ENCODE results near the gene IYD.

The IYD gene

GRCh38 chr6:150368762-150369161 lies at the start of gene IYD:
Gene IYD, plus strand, starts transcription at chr6:150369012. Its CDS starts 20 bp downstream, at chr6:150369032.
- DNase-seq, result no peak

GRCh38 chr6:150319924-150320323 lies 48.9 kb upstream of the IYD start:
- no peak for DNase-seq

GRCh38 chr6:150320442-150320841 lies 48.4 kb upstream of the IYD start:
- DNase-seq, result no peak

- no peak for DNase-seq
These were observed 46.3 kb upstream of the IYD start for GRCh38 chr6:150322466-150322871.

DNA sequence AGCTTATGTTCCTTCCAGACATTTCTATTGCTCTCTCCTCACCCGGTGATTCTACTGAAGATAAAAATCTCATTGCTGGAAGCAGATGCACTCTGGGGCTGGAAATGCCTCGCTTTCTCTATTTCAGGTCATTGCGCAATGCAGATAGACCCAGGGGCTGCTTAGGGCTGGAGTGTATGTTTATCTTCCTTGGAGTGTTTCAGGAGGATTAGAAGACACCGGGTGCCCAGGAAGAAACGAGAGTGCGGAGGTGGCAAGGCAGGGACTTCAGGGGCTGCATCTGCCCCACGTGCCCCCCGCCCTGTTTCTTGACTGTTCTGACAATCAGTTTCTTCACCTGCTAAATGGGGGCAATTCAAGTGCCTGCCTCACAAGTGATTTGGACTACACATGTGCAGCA lies 45.6 kb upstream of the IYD start:
- DNase-seq, result no peak

DNA sequence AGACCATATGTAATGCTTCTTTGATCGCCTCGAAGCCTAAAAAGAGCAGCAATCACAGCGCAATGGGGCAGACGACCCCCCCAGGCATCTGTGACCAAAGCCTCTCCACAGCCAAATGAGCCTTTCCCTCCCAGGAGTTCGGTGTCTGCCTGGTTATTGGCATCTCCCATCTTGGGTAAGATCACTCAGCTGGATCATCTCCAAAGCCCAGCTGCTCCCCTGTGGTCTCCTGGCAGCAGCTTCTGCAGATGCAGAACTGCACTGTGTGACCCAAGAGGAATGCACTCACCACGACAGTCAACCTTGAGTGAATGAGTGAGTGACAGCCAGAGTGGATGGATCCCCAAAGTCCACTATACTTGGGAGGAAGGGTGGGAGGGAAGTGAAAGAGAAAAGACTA lies 44.8 kb upstream of the IYD start:
- no peak for DNase-seq

GRCh38 chr6:150325066-150325772 lies 43.6 kb upstream of the IYD start:
- no peak for DNase-seq

- no peak for DNase-seq
These were observed 41.6 kb upstream of the IYD start for GRCh38 chr6:150327117-150327774.

DNA sequence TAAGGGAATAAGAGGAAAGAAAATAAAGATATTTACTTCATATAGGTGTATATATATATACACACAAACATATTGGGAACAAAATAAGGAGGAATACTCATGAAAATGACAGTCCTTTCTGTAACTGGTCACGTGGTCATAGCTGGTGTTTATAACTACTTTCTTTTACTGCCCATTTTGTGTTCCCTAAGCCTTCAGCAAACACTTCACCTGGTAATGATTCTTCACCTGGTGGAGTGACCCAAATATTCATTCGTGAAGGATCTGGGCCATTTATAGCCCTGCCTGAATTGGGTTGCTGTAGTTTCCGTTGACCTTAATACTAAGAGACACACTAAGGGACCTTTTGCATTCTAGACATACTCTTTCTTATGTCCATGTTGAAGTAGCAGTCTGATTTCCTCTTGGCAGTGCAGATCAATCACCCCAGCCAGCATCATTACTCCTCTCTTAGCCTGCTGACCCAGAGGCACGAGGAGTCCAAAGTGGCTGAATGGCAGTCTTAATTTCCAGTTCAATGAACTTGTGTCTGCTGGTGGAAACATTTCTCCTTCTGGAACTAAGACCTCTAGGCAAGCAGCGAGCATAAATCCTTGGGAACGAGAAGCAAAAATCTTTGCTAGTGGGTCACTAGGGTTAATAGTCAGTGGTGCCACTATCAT lies 39.9 kb upstream of the IYD start:
- DNase-seq, result no peak

DNA sequence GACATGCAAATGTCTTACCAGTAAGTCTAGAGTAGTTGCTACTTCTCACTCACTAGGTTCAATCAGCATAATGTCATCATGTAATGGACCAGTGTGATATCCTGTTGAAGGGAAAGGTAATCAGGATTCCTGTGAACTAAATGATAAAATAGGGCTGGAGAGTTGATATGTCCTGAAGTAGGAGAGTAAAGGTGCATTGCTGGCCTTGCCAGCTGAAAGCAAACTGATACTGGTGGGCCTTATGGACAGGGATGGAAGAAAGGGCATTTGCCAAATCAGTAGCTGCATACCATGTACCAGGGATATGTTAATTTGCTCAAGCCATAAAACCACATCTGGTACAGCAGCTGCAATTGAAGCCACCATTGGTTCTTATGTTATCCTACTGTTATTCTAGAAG lies 37.5 kb upstream of the IYD start:
- no peak for DNase-seq

DNA sequence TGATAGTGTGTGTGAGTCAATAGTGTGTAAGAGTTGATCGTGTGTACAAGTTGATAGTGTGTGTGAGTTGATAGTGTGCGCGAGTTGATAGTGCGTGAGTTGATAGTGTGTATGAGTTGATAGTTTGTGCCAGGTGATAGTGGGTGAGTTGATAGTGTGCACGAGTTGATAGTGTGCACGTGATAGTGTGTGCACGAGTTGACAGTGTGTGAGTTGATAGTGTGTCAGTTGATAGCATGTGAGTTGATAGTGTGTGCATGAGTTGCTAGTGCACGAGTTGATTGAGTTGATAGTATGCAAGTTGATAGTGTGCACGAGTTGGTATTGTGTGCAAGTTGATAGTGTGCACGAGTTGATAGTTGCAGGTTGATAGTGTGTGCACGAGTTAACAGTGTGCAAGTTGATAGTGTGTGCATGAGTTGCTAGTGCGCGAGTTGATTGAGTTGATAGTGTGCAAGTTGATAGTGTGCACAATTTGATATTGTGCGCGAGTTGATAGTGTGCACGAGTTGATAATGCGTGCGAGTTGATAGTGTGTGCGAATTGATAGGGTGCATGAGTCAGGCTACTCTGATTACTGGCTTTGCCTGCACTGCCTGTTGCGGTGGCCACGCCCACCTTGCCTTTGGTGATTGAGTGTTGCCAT lies 35.8 kb upstream of the IYD start:
- DNase-seq, result no peak

GRCh38 chr6:150333585-150333941 lies 35.2 kb upstream of the IYD start:
- DNase-seq, result no peak

DNA sequence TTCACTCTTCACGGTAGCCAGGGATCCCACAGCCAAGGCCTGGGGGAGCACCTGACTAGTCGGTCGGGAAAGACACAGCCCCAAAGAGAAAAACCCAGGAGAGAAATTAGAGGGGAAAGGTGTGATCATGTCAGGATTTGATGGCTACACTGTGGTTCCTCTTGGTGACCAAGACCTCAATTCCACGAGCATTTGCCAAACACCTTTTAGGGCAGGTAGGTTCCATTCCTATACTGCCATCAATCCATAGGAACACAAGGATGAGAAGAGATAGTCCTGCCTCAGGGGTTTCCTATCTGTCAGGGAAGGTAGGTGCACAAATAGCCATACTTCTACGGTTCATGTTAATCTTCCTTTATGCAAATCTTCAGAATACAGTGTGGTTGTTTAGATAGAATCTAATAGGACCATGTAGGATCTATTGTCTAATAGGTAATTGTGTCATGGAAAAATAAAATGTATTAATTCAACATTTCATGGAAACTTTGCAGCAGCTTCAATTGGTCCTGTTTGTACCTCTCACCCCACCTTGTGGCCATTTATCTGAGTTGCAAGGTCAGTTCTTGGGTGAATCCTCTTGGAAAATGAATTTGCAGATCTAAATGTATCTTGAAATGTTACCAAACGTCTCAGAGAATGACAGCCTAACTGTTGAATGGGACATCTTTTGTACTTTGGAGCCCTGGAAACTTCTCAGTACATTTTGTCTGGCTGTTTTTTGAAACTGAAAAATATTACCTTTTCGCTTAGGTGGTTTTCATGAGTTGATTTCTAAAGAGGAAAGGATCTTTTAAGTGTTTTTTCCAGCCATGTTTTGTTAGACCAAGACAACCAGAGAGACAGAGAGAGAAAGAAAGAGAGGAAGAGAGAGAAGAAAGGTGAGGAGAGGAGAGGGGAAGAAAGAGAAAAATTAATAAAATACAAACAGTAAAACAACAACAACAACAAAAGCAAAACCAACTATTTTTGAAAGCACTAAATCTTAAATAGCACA lies 33.7 kb upstream of the IYD start:
- no peak for DNase-seq

DNA sequence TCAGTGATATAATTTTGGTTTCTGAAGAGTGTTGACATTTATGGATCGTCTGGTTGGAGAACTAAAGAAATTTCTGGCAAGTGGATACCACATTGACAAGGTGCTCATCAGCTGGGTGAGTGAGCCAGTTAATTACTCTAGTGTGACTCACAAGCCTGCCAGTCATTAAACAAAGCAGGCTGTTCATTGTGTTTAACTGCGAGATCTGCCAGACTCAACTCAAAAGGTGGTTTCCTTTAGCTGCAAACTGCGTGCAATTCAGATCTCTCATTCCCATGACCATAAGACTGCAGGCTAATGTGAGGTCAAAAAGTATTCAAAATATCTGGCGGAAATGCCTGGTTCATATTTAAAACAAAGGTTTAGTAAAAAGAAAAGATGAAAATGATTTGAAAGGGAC lies 32.5 kb upstream of the IYD start:
- DNase-seq, result no peak

- no peak for DNase-seq
These were observed 32.1 kb upstream of the IYD start for GRCh38 chr6:150336708-150337107.

DNA sequence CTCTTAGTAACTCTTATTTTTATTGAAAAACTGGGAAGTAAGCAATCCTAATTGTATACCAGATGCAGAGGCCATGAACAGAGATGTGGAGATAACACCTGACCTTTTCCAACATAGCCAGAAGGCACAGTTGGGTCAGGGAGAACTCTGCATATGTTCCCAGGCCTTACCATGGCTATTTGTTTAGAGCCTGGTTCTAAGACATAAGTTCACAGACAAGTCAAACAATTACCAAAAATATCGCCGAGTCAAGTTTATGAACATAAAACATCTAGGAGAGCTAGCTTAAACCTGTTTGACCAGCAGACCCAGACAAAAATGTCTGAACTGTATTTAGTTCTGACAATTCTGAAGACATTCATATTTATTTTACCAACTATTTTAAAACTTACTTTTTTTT lies 26.7 kb upstream of the IYD start:
- DNase-seq, result no peak

DNA sequence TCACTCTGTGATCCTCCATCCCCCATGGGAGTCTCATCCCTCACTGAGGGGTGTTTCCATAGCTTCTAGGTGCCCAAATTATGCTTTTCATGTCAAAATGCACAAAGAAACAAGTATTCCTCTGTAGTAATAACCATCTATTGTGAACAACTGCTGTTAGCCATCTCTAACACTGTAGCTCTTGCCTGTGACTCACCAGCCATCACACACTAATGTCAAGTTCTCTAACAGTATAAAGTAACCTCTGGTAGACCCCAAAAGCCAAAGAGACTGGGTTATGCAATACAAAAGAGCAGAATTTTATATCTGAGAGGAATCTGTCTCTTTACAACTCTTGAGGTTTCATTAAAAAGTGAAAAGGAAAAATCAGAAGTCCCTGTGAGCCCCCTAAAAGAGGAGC lies 25.4 kb upstream of the IYD start:
- no peak for DNase-seq

GRCh38 chr6:150345781-150346180 lies 23.0 kb upstream of the IYD start:
- no peak for DNase-seq

DNA sequence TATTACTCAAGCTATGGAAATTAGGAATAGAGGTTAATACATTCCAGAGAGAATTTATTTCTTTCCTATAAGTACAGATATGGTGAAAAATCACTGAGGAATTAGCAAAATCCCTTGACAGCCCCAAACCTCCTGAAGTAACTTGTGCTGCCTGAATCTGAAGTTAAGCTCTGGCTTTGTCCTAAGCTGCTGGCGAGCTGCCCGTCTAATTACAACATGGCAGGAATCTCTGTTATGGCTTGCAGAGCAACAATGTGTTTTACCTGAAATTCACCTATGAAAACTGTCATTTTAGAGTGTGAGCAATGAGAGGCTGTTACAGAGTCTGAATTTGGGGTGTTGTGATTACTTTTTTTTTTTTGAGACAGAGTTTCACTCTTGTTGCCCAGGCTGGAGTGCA lies 22.5 kb upstream of the IYD start:
- DNase-seq, result no peak

GRCh38 chr6:150347845-150348244 lies 21.0 kb upstream of the IYD start:
- DNase-seq, result no peak

- no peak for DNase-seq
These were observed 19.3 kb upstream of the IYD start for GRCh38 chr6:150349546-150349945.

Measured in NCI-H1417 treated with DMSO at 0.1 percent for 48 hours (cell line).